Esophagus muscularis mucosa (tissue), 3 donors: Measurements from ENCODE around the gene MTIF3.

Source experiments
- CTCF ChIP-seq, 3 experiments: fragments of 200-600 bp in 2 of 3; fragments of 450-650 bp in 1 of 3; sonication (generic) in 2 of 3; IDR thresholded peaks; one replicate each; pipeline ENCODE4 v1.5.1; 2017 to 2019; ENCODE audit warnings: antibody characterized with exemption in 3 of 3, mild to moderate bottlenecking in 2 of 3, moderate library complexity in 1 of 3
- POLR2A ChIP-seq: fragments of 450-650 bp; IDR thresholded peaks from one replicate; pipeline ENCODE4 v1.6.1; 2017; ENCODE audit warnings: antibody characterized with exemption, moderate library complexity, mild to moderate bottlenecking, low read depth

- TF ChIP-seq CTCF (IDR thresholded peaks at IDR 0.05) (no peak), POLR2A (no peak)
Measured at GRCh38 chr13:27472941-27473340, 22.6 kb upstream of the MTIF3 start.
